Measurements from ENCODE around the gene PARS2. TPM values are rescaled to one million over a fixed set of nuclear protein-coding genes. Genes with fewer than 3 reads are reported as not detected.

PARS2 gene
- total RNA-seq, 1 experiment from 2014 or later: 10.2 TPM

GRCh38 chr1:54768093-54768492 is 3.8 kb upstream of the PARS2 start:
- Histone ChIP-seq H2BK15ac (ENCODE audit: low read depth, low read length) (no peak overlapping the region), H2BK5ac (ENCODE audit: insufficient read length, low read length) (no peak overlapping the region), H2AFZ (ENCODE audit: low read length) (no peak overlapping the region), H3K79me2 (ENCODE audit: insufficient read depth, low read length) (no peaks in the 10 kb centered on the region), H2BK20ac (ENCODE audit: low read depth, low read length, poor library complexity, severe bottlenecking) (no peak overlapping the region), H3K23me2 (ENCODE audit: insufficient read length, low read depth, low read length, poor library complexity, severe bottlenecking) (peaks cover 4% of the 10 kb centered on the region), H2BK12ac (ENCODE audit: insufficient read length, low read depth, low read length) (no peak overlapping the region), H3K4ac (ENCODE audit: low read depth, low read length) (no peak overlapping the region), H3K27ac (ENCODE audit: insufficient read length, low read depth, low read length) (no peak overlapping the region), H3K4me2 (ENCODE audit: insufficient read depth, insufficient read length, low read length) (no peak overlapping the region), H2BK120ac (ENCODE audit: low read depth, low read length, poor library complexity, severe bottlenecking) (no peak overlapping the region), H3K79me1 (ENCODE audit: insufficient read depth, low read depth, low read length, poor library complexity, severe bottlenecking) (no peaks in the 10 kb centered on the region), H2AK5ac (ENCODE audit: insufficient read length, low read length) (no peak overlapping the region), H3K14ac (ENCODE audit: insufficient read depth, low read length) (no peak overlapping the region), H3K27me3 (ENCODE audit: insufficient read depth, low read length) (no peaks in the 10 kb centered on the region), H4K8ac (replicated peaks; ENCODE audit: insufficient read length, low read depth, low read length) (no peak overlapping the region), H3K56ac (ENCODE audit: insufficient read length, low read depth, low read length) (no peak overlapping the region), H3T11ph (ENCODE audit: low read length) (no peak overlapping the region), H3K9me3 (ENCODE audit: control insufficient read depth, low read depth, low read length) (no peaks in the 10 kb centered on the region), H3K9ac (ENCODE audit: extremely low read depth, insufficient read length, low read length) (no peak overlapping the region), H3K18ac (ENCODE audit: insufficient read length, low read depth, low read length) (no peak overlapping the region), H3K23ac (ENCODE audit: insufficient read length, low read depth, low read length) (no peak overlapping the region), H3K4me1 (ENCODE audit: insufficient read depth, low read length) (no peaks in the 10 kb centered on the region), H4K91ac (ENCODE audit: insufficient read length, low read depth, low read length) (no peak overlapping the region), H4K20me1 (ENCODE audit: control insufficient read depth, insufficient read depth, insufficient read length) (no peaks in the 10 kb centered on the region), H4K5ac (ENCODE audit: insufficient read length, low read depth, low read length) (no peak overlapping the region)
- peaks cover 16 to 20% of the 10 kb centered on the region in 2 experiments for H3K4me1 Mint-ChIP-seq
- H3K9me3 Mint-ChIP-seq: no peaks in the 10 kb centered on the region
- peak; percentile 20; the same call in 2 of the 3 replicates for TF ChIP-seq CTCF (conservative IDR thresholded peaks at IDR 0.05)
- H3K36me3 Mint-ChIP-seq (ENCODE audit: insufficient read depth in 1 of 3, low read depth in 3 of 3): no peaks in the 10 kb centered on the region; a peak in 1 of 7 replicates
- no peak overlapping the region; a peak in 1 of 7 replicates for H3K27ac Mint-ChIP-seq
- no peak overlapping the region for H3K4me3 Mint-ChIP-seq
- DNase-seq: no peak
- WGBS (ENCODE audit: extremely low coverage, insufficient read length, low lambda C conversion rate): no CpG with 5 or more reads among the region's 5 CpGs
- H3K27me3 Mint-ChIP-seq (ENCODE audit: low read depth): peaks cover 3% of the 10 kb centered on the region
